HFFc6 (cell line): ENCODE data around the gene OR10G3. TPM values are rescaled to one million over a fixed set of nuclear protein-coding genes. Genes with fewer than 3 reads are reported as not detected.

ENCODE experiments used
- DNase-seq: peaks from one replicate; pipeline ENCODE4 v3.0.0-alpha.2; 2018
- H3K27ac Mint-ChIP-seq: 2 replicates; pipeline ENCODE4 v1.8.0; 2020; ENCODE audit warnings: mild to moderate bottlenecking, mixed read lengths
- H3K27me3 Mint-ChIP-seq: 2 replicates; pipeline ENCODE4 v1.8.0; 2021; ENCODE audit warnings: mild to moderate bottlenecking, moderate library complexity, mixed read lengths; ENCODE audit not compliant: insufficient read depth
- H3K36me3 Mint-ChIP-seq: 2 replicates; pipeline ENCODE4 v1.8.0; 2021; ENCODE audit warnings: low read depth, mixed read lengths
- H3K4me1 Mint-ChIP-seq: 2 replicates; pipeline ENCODE4 v1.8.0; 2020; ENCODE audit warnings: low read depth, mixed read lengths
- H3K4me3 Mint-ChIP-seq: 2 replicates; pipeline ENCODE4 v1.8.0; 2020; ENCODE audit warnings: mild to moderate bottlenecking, moderate library complexity, mixed read lengths
- H3K9me3 Mint-ChIP-seq: 2 replicates; pipeline ENCODE4 v1.8.0; 2020; ENCODE audit warnings: mild to moderate bottlenecking, mixed read lengths
- CTCF ChIP-seq: fragments of 200-600 bp; sonication (generic); IDR thresholded peaks from 2 replicates; pipeline ENCODE4 v1.5.0; 2021; ENCODE audit warnings: antibody characterized with exemption, mild to moderate bottlenecking
- total RNA-seq, 6 experiments: library from RNA; stranded (reverse); fragmentation: NEBNext Ultra II Directional; extraction: Animal tissue kit (Norgen Biotek cat#: 25700); gene quantifications; 2 replicates in 1 of 6; 3 replicates in 5 of 6; pipeline ENCODE4 v1.2.3, GENCODE V29; 2021

Gene OR10G3
- total RNA-seq, 6 experiments from 2014 or later, result not detected

GRCh38 chr14:21534576-21534975 lies 45.3 kb downstream of the OR10G3 start:
- Mint-ChIP-seq H3K27ac (no peak overlapping the region), H3K4me1 (peaks cover 6% of the 10 kb centered on the region; the same call in 1 of the 2 replicates), H3K36me3 (no peaks in the 10 kb centered on the region), H3K4me3 (no peak overlapping the region), H3K9me3 (no peaks in the 10 kb centered on the region), H3K27me3 (peaks cover 42% of the 10 kb centered on the region)
- TF ChIP-seq CTCF, result no peak
- no peak for DNase-seq

- Mint-ChIP-seq H3K27me3 (peaks cover 41% of the 10 kb centered on the region), H3K4me3 (no peak overlapping the region), H3K9me3 (no peaks in the 10 kb centered on the region), H3K27ac (no peak overlapping the region), H3K4me1 (peaks cover 6% of the 10 kb centered on the region; the same call in 1 of the 2 replicates), H3K36me3 (no peaks in the 10 kb centered on the region)
- DNase-seq, result no peak
- TF ChIP-seq CTCF, result no peak
Measured at GRCh38 chr14:21533294-21533693, 46.6 kb downstream of the OR10G3 start.

- Mint-ChIP-seq H3K27me3 (peaks cover 21% of the 10 kb centered on the region), H3K27ac (no peak overlapping the region), H3K36me3 (no peaks in the 10 kb centered on the region; the same call in 1 of the 2 replicates), H3K4me1 (no peaks in the 10 kb centered on the region), H3K4me3 (no peak overlapping the region), H3K9me3 (no peaks in the 10 kb centered on the region)
- TF ChIP-seq CTCF, result no peak
- no peak for DNase-seq
Measured at GRCh38 chr14:21529515-21529914, 50.4 kb downstream of the OR10G3 start.

- Mint-ChIP-seq H3K36me3 (no peaks in the 10 kb centered on the region; the same call in 1 of the 2 replicates), H3K27ac (no peak overlapping the region), H3K4me3 (no peak overlapping the region), H3K27me3 (peaks cover 19% of the 10 kb centered on the region), H3K9me3 (no peaks in the 10 kb centered on the region), H3K4me1 (no peaks in the 10 kb centered on the region)
- DNase-seq, result no peak
- no peak for TF ChIP-seq CTCF
Measured at GRCh38 chr14:21528381-21529348, 51.2 kb downstream of the OR10G3 start.

GRCh38 chr14:21527318-21527679 lies 52.6 kb downstream of the OR10G3 start:
- no peak for DNase-seq
- no peak overlapping the region for H3K4me3 Mint-ChIP-seq
- no peaks in the 10 kb centered on the region; the same call in 1 of the 2 replicates for H3K36me3 Mint-ChIP-seq
- H3K9me3 Mint-ChIP-seq, result no peaks in the 10 kb centered on the region
- no peak overlapping the region for H3K27ac Mint-ChIP-seq
- peaks cover 24% of the 10 kb centered on the region for H3K27me3 Mint-ChIP-seq
- no peak for TF ChIP-seq CTCF
- no peaks in the 10 kb centered on the region for H3K4me1 Mint-ChIP-seq
